ENCODE measurements around the gene MAP3K10. TPM values are rescaled to one million over a fixed set of nuclear protein-coding genes. Genes with fewer than 3 reads are reported as not detected.

Gene MAP3K10
- total and polyA plus RNA-seq, 2 donors (not counting 1 experiment from before 2014, with no cell fraction given) = 22.5 to 41.6 TPM

DNA sequence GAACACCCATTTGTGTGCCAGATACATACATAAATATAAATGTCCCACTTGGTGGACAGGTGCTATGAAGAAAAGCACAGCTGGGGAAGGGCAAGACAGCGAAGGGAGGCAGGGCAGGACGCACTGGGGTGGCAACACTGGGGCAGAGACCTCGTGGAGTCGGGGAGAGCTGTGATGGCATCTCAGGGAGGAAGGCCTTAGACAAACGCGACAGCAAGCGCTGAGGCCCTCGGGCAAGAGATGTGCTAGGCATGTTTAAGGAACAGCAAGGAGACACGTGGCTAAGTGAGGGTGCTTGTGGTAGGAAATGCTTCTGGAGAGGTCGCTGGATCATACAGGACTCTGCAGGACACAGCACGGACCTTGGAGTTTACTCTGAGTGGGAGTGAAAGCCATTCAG is 58.6 kb downstream of the MAP3K10 start:
- TF ChIP-seq, protein P1, sequence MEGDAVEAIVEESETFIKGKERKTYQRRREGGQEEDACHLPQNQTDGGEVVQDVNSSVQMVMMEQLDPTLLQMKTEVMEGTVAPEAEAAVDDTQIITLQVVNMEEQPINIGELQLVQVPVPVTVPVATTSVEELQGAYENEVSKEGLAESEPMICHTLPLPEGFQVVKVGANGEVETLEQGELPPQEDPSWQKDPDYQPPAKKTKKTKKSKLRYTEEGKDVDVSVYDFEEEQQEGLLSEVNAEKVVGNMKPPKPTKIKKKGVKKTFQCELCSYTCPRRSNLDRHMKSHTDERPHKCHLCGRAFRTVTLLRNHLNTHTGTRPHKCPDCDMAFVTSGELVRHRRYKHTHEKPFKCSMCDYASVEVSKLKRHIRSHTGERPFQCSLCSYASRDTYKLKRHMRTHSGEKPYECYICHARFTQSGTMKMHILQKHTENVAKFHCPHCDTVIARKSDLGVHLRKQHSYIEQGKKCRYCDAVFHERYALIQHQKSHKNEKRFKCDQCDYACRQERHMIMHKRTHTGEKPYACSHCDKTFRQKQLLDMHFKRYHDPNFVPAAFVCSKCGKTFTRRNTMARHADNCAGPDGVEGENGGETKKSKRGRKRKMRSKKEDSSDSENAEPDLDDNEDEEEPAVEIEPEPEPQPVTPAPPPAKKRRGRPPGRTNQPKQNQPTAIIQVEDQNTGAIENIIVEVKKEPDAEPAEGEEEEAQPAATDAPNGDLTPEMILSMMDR (IDR thresholded peaks at IDR 0.05) = no peak
- TF ChIP-seq EZH2 (IDR thresholded peaks at IDR 0.05; ENCODE audit: borderline replicate concordance, insufficient read depth, low read depth, low read length, poor library complexity, severe bottlenecking) = no peak
- H3K27me3 Mint-ChIP-seq = no peaks in the 10 kb centered on the region
- Histone ChIP-seq H3K36me3 (replicated peaks in 1 of 2; ENCODE audit: control extremely low read depth in 1 of 2, control insufficient read depth in 1 of 2, extremely low read depth in 1 of 2, insufficient read depth in 2 of 2, low read length in 1 of 2) (peaks cover 0 to 62% of the 10 kb centered on the region in 2 experiments), H3K79me2 (ENCODE audit: control insufficient read depth, insufficient read depth, low read length) (peaks cover 87% of the 10 kb centered on the region), H3K4me2 (replicated peaks; ENCODE audit: low read depth, low read length, poor library complexity, severe bottlenecking) (no peak overlapping the region), H4K20me1 (ENCODE audit: control insufficient read depth, insufficient read depth, low read length, poor library complexity, severe bottlenecking) (peaks cover 91% of the 10 kb centered on the region), H3K9me3 (ENCODE audit: control extremely low read depth in 1 of 3, control insufficient read depth in 2 of 3, insufficient read depth in 1 of 3, low read length in 2 of 3) (no peaks in the 10 kb centered on the region), H3K4me3 (ENCODE audit: control extremely low read depth in 1 of 5, extremely low read depth in 1 of 5, insufficient read depth in 1 of 5, low read depth in 2 of 5, low read length in 4 of 5) (no peak overlapping the region), H3K27ac (ENCODE audit: low read length in 2 of 2) (no peak overlapping the region), H3K4me1 (ENCODE audit: control insufficient read depth in 2 of 2, insufficient read depth in 2 of 2, low read length in 2 of 2) (no peaks in the 10 kb centered on the region), H3K9ac (ENCODE audit: low read length) (no peak overlapping the region), H2AFZ (ENCODE audit: insufficient read depth, low read depth, low read length, poor library complexity, severe bottlenecking) (no peak overlapping the region), H3K27me3 (replicated peaks in 1 of 4; ENCODE audit: control extremely low read depth in 1 of 4, control insufficient read depth in 3 of 4, insufficient read depth in 4 of 4, low read length in 3 of 4) (no peaks in the 10 kb centered on the region)
- ChIA-PET CTCF (interaction anchor here (1.6 kb wide), 1 partner anchor 56 kb away, joined by 3 read pairs; no protein-coding TSS in a partner anchor), POLR2A (no interaction called here)
- WGBS (ENCODE audit: insufficient coverage) = 91% methylated on average over 11 of the region's 11 CpGs
- H3K9me3 Mint-ChIP-seq (ENCODE audit: insufficient read depth) = no peaks in the 10 kb centered on the region
- peaks cover 9% of the 10 kb centered on the region for H3K4me1 Mint-ChIP-seq
- ATAC-seq (ENCODE audit: low read depth) (no peak), DNase-seq (no peak)
- intact Hi-C loops (cut with micrococcal nuclease) = no loop called here
- no peak overlapping the region for H3K4me3 Mint-ChIP-seq
- H3K27ac Mint-ChIP-seq = no peak overlapping the region

DNA sequence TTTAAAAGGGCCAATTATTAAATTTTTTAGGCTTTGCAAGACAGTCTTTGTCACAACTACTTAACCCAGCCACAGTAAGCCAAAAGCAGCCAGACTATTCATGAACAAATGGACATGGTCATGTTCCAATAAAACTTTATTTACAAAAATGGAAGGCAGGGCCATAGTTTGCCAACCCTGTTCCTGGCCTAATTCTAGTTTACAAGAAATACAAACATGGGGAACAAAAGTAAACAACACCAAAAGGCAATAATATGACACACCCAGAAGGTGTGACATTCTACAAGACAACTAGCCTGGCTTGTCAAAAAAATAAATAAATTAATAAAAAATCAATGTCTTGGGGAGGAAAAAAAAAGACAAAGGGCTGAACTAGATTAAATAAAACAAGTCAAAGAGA is 60.0 kb downstream of the MAP3K10 start:
- Histone ChIP-seq H3K4me2 (replicated peaks; ENCODE audit: low read depth, low read length, poor library complexity, severe bottlenecking) (no peak overlapping the region), H3K4me1 (ENCODE audit: control insufficient read depth in 2 of 2, insufficient read depth in 2 of 2, low read length in 2 of 2) (no peaks in the 10 kb centered on the region), H3K9me3 (ENCODE audit: control extremely low read depth in 1 of 3, control insufficient read depth in 2 of 3, insufficient read depth in 1 of 3, low read length in 2 of 3) (no peaks in the 10 kb centered on the region), H3K4me3 (ENCODE audit: control extremely low read depth in 1 of 5, extremely low read depth in 1 of 5, insufficient read depth in 1 of 5, low read depth in 2 of 5, low read length in 4 of 5) (no peak overlapping the region), H3K27ac (ENCODE audit: low read length in 2 of 2) (no peak overlapping the region), H4K20me1 (ENCODE audit: control insufficient read depth, insufficient read depth, low read length, poor library complexity, severe bottlenecking) (peaks cover 91% of the 10 kb centered on the region), H3K79me2 (ENCODE audit: control insufficient read depth, insufficient read depth, low read length) (peaks cover 94% of the 10 kb centered on the region), H3K27me3 (replicated peaks in 1 of 4; ENCODE audit: control extremely low read depth in 1 of 4, control insufficient read depth in 3 of 4, insufficient read depth in 4 of 4, low read length in 3 of 4) (no peaks in the 10 kb centered on the region), H3K9ac (ENCODE audit: low read length) (no peak overlapping the region), H2AFZ (ENCODE audit: insufficient read depth, low read depth, low read length, poor library complexity, severe bottlenecking) (no peak overlapping the region), H3K36me3 (replicated peaks in 1 of 2; ENCODE audit: control extremely low read depth in 1 of 2, control insufficient read depth in 1 of 2, extremely low read depth in 1 of 2, insufficient read depth in 2 of 2, low read length in 1 of 2) (peaks cover 2 to 68% of the 10 kb centered on the region in 2 experiments)
- TF ChIP-seq, protein P1 (IDR thresholded peaks at IDR 0.05) = no peak
- no peak for TF ChIP-seq EZH2 (IDR thresholded peaks at IDR 0.05; ENCODE audit: borderline replicate concordance, insufficient read depth, low read depth, low read length, poor library complexity, severe bottlenecking)
- Mint-ChIP-seq H3K27ac (no peak overlapping the region), H3K4me3 (no peak overlapping the region), H3K4me1 (peaks cover 13% of the 10 kb centered on the region), H3K27me3 (no peaks in the 10 kb centered on the region), H3K9me3 (ENCODE audit: insufficient read depth) (no peaks in the 10 kb centered on the region)
- ChIA-PET CTCF (no interaction called here), POLR2A (no interaction called here)
- ATAC-seq (ENCODE audit: low read depth) = no peak
- intact Hi-C loops (cut with micrococcal nuclease) = no loop called here
- no peak for DNase-seq
